ENCODE data around the gene CISD3.

CISD3 gene

DNA sequence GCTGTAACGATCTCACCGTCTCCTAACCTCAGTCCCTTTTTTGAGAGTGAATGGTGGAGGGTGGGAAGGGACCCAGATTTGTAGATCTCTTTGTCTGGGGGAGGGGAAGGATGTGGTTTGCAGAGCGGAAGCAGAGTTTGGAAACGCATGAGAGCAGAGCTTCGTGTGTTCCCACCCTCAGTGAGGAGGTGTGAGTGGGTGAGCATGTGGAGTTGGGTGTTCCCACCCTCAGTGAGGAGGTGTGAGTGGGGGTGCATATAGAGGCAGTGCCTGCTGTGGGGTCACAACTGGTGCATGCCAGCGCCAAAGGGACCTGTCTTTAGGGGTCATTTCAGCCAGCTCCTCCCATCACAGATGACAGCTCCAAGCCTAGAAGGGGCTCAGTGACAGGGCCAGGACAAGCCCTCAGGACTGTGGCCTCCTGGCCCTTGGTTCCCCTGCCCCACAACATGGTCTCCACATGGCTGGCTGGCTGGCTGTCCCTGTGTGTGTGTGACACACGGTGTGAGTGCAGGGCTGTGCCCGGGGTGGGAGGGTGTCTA is 1.8 kb upstream of the CISD3 start:
- DNase-seq = no peak

DNA sequence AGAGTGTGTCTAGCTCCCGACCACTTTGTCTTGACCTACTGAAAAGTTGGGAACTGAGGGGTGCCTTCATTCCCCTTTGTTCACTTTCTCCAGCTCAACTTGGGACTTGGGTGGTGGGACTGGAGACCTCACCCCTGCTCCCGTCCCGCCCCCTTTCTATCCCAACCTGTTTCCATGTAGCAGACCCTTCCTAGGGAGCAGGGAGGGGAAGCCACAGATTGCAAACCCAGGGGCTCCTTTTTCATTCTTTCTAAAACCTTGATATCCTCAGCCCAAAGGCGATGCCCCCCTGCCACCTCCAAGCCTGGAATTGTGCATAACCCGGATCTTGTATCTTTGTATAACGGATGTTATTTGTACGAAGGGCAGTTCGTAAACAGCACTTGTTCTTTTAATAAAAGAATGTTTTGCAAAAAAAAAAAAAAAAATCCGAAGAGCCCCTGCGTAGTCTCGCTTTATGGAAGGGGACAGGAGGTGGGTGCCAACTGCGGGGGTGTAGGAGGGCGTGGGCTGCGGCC is 714 bp upstream of the CISD3 start:
- DNase-seq = no peak

DNA sequence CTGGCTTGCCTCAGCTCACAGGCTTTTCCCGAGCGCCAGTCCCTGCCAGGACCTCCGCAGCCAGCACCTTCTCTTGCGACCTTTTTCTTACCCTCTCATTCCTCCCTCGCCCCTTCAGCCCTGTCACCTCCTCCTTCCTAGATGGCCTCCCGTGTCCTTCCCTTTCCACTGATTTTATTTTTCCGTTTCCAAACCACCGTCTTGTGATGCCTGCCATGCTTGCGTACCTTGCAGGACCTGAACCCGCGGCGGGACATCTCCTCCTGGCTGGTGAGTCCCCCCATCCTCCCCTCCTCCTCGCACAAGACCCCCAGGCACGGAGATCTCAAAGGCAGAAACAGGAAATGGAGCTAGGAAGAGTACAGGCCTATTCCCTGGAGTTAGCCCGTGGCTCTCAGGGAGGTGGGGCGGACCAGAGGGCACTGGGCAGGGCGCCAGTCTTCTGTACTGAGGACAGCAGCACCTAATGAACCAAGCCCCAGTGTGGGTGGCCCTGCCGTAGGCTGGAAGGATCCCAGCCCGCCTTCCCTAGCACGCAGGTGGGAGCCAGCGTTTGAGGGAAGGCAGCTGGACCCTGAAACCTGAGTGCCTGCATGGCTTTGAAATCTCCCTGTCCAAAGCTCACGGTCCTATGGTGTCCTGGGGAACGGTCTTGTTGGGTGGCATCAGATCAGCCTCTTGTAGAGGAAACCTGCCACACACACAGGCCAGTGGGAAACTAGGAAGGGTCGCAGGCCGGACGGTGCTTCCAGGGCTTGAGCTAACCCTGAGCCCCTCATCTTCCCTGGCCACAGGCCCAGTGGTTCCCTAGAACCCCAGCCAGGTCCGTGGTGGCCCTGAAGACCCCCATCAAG is 612 bp downstream of the CISD3 start:
- DNase-seq = peak; percentile 10 to 77 (median 70)

DNA sequence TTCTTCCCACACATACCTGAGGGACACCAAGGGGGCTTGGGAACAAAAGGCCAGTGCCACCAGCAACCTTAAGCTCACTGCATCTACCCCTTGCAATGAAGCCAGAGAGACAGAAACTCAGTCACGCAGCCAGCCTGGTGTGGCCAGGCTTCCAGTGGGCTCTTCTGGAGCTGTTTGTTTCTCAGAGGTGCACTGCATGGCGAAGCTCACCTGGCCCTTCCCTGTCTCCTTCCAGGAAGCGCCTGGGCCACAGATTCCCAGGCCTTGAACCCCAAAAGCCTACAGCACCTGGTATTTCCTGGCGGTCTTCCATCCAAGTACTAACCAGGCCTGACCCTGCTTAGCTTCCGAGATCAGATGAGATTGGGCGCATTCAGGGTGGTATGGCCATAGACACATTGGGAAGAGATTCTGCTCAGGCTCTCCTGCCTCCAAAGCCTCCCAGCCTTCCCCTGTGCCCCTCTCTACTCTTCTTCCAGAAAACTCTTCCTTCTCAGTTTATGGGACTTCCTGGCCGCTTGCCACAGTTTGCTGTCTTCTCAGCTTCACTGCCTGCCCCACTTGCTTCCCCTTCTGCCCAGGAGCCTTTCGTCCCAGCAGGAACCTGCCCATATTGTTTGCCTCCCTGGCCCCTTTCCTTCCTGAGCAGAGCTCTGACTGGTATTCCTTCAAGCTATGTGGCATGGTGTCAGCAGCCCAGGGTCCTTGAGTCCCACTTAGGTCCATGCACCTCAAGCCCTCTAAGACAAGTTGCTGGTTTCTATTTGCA is 1.6 kb downstream of the CISD3 start:
- DNase-seq = no peak

DNA sequence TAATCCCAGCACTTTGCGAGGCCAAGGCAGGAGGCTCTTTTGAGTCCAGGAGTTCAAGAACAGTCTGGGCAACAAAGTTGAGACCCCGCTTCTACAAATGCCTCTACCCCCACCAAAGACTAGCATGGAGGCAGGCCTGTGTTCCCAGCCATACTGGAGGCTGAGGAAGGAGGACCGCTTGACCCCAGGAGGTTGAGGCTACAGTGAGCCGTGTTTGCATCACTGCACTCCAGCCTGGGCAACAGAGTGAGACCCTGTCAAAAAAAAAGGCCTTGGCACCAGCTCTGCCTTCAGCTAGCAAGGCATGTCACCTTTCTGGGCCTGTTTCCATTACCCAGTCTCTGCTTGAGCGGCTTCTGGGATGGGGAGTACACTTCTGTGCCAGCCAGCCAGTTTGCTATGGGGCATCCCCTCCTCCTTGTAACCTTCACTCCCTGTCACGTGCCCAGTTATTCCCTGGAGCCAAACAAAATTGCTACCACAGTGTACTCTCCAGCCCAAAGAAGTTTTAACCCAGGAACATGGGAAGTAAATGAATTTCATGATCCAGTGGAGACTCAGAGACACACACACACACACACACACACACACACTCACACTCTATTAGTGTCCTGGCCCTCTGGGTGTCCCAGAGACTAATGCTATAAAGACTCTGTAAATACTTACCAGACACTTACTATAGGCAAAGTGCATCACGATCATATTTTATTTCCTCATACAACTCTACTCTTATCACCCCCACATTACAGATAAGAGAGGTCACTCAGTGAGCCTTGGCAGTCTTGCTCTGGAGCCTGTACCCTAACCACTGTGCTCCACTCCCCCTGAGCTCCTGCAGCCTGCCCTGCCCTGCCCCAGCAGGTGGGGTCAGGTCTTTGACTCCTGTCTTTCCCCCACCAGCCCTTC is 2.5 kb downstream of the CISD3 start:
- no peak for DNase-seq

DNA sequence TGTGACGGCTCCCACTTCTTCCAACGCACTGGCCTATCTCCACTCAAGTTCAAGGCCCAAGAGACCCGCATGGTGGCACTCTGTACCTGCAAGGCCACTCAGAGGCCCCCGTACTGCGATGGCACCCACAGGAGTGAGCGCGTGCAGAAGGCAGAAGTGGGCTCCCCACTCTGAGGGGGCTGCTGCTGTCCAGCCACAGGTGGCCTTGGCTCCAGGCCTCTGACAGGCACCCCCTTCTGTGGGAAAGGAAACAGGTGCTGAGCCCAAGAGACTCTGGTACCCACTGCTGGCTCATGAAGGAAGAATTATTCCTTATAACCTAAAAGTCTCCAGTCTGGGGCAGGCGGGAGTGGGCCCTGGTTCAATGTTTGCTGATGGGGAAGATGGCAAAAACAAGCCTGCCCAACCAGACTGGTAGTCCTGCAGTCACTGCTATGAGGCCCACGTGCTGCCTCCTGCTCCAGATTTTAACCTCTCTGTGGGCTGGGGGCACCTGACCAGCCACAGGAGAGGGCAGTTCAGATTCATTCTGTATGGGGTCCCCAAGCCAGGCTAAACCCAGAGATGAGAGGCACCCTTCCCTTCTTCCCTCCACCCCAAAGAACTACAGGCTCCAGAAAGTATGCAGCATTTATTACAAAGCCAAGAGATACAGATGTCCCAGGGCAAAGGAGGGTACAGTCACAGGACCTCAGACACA is 3.3 kb downstream of the CISD3 start:
- DNase-seq = no peak

DNA sequence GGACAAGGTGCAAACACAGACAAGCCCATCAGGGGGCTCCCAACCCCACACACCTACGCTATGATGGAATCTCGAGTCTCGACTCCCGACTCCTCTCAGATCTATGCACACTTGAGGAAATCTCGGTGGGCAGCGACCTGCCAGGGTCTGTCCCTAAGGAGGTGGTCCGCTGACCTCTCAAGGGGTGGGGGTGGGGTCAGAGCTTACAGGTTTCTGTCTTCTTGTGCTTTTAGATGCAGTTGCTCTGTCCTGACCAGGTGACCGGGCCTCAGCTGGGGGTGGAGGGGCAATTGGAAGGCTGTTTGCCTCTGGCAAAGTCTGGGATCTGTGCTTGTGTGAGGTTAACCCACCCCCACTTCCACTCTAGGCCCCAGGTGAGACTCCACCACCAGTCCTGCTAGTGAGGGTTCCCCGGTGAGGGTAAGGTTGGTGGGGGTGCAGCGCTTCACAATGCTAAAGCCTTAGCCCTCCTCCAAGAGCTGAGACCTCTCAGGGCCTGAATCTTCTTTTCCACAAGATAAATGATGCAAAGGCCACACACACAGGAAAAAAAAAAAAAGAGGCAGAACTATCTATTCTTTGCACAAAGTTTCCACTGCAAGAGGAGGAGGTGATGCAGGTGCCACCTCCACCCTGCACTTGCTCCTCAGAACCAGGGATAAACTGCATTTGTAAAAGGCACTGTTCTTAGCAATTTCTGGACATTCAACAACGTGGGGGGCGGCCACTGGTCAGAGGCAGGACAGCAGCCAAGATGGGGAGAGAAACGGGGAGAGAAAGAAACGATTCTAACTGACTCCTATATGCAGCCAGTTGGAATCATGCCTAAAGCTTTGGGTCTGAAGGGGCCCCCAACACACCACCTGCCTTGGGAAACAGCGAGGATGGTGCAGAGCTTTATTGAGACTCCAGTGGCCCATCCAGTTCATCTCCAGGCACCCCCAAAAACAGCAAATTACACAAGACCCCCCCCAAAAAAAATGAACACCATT is 4.1 kb downstream of the CISD3 start:
- peak in 1 of 3 experiments; percentile 32 for DNase-seq

DNA sequence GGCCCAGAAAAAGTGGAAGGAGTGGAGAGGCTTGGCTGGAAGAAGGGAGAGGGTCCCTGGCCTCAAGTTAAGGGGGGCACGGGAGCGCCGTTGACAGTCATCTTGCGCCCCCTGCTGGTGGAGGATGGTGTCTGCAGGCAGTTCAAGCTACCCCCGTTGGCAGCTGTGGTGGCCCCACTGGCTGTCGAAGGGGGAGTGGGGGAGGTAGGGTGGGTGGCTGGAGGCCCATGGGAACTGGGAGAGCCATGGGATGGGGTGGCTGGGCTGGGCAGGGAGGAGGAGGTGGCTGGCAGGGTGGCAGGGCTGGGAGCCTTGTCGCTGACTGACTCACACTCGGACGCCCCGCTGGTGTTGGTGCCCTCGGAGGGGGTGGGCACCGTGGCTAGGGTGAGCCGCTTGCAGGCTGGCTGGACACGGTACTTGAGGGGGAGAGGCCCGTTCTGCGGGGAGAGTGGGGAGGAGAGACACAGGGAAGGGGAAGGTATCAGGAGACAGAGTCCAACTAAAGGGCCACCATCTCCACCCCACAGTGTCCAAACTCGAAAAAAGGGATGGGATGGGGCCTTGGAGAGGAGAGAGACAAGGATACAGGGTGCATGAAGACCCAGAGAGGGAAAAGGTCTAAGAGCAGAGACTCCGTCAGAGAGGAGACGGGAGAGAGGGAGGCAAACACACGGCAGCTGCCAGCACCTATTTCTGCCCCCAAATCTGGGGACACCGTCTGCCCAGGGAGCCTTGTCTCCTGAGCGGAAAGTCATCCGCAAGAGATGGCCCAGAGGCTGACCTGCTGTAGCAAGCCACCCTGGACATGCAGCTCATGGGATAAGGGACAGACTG is 5.2 kb downstream of the CISD3 start:
- peak; percentile 26 to 64 (median 26) for DNase-seq

DNA sequence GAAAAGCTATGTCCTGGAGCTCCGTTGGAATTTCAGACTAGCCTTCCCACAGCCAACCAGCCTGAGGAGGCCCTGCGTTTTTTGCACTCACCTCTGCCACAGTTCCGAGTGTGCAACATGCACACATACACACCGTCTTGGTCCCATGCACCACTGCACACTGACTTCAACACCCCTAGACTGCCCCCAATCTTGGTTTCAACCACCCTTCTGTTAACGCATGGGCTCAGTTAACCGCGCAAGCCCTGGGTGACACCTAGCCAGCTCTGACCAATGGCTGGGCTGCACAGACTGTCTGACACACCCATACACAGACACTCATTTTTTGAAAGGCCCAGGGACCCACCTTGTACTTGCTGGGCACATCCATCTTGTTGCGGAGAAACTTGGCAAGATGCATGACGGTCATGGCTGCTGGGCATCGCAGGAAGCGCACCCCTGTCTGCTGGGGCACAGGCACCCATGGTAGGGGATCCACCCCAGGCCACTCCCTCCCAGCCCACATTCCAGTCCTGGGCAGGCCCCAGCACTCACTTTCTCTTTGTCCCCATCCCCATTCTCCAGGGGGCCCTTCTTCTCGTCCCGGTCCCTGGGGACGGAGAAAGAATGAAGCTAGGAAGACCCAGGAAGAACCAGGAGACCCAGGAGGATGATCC is 8.0 kb downstream of the CISD3 start:
- no peak for DNase-seq

DNA sequence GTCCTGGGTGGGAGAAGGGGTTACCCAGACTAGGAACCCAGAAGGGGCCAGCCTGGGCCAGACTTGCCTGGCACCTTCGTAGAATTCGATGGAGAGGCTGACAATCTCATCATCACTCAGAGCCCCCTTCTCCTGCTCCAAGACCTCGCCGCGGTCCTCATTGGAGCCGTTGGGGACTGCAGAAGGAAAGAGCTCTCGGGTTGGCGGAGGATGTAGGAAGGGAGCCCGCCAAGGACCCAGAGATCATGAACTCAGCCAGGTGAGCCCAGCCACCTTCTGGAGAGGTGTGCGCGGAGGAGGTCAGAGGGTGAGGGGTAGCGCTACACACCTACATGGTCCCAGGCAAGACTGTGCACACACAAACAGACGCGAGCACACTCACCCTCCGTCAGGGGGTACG is 8.5 kb downstream of the CISD3 start:
- no peak for DNase-seq

DNA sequence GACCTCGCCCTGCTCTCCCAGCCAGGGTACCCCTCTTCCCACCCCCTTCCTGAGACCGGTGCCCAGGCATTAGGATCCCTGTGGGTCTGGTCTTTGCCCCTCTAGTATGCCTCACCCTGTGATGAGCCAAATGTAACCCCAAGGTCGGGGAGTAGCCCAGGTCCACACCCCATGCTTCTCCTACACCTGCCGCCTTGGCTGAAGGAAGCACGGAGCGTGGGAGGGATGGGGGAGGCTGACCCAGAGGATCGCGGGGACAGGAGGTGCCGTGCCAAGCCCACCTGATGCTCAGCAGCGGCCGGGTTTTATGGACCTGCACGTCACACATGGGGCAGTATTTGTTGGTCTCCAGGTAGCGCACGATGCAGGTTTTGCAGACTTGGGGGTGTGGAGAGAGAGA is 9.2 kb downstream of the CISD3 start:
- DNase-seq = no peak

DNA sequence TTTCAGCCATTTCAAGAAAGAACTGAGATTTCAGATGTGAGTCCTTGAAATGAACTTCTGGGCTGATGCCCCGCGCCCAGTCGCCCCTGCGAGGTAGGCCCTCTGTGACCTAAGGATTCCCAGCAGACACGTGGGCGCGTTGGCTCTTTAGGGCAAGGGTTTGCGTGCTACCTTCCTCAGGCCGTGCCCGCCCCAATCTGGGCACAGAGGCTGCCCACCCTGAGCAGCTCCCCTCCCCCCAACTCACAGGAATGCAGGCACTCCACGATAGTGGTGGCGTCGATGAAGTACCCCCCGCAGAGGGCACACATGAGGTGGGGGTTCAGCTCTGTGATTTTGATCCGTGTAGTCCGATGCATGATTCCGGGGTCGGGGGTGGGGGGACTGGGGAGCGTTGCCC is 9.9 kb downstream of the CISD3 start:
- DNase-seq = no peak

DNA sequence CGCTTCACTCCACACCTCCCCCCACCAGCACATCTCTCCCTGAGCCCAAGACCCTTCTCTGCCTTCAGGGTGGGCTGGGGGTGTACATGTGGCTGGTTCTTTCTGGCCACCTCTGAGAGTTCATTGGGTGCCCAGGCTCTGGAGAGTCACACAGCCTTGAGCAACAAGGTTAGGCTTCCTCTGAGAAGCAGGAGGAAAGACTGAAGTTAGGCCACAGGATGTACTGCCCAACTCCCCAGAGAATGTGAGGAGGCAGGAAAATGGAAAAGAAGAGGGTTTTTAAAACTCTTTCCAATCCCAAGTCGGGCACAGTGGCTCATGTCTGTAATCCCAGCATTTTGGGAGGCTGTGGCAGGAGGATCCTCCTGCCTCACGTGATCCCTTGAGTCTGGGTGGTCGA is 10.7 kb downstream of the CISD3 start:
- no peak for DNase-seq

DNA sequence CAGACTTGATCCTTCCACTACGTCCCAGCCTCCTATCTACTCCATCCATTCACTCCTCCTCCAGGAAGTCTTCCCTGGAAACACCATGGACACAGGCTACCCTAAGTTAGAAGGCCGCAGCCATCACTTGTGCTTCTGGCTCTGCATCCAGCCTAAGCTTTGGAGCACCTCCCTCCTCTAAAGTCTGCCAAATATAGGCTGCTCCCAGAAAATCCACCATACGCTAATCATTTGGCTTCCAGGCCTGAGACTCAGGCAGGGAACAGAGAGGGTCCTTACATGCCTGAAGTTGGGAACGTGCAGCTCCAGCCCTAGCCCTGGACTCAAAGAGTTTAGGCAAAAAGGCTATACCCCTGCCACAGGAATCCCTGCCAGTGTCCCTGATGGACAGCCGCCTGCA is 11.3 kb downstream of the CISD3 start:
- no peak for DNase-seq

DNA sequence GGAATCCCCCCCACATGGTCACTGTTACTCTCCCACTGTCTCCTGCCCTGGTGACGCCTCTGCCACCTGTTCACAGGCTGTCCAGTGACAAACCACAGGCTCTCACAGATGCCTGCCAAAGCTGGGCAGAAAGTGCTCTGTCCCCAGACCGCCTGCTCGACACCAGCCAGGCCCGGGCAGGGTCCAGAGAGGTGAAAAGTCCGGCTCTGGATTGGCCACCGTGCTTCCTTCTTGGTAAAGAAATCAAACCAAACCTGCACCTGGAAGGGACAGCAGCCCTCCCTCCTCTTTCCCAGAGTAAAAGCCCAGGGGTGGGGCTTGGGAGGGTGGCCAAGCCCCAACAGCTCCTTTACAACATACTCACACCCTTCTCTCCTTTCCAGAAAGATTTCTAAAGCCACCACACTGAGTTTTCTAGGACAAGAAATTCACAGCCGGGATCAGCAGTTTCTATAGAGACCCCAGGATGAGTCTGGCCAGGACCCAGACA is 11.8 kb downstream of the CISD3 start:
- peak in 2 of 3 experiments; percentile 19 to 62 for DNase-seq

DNA sequence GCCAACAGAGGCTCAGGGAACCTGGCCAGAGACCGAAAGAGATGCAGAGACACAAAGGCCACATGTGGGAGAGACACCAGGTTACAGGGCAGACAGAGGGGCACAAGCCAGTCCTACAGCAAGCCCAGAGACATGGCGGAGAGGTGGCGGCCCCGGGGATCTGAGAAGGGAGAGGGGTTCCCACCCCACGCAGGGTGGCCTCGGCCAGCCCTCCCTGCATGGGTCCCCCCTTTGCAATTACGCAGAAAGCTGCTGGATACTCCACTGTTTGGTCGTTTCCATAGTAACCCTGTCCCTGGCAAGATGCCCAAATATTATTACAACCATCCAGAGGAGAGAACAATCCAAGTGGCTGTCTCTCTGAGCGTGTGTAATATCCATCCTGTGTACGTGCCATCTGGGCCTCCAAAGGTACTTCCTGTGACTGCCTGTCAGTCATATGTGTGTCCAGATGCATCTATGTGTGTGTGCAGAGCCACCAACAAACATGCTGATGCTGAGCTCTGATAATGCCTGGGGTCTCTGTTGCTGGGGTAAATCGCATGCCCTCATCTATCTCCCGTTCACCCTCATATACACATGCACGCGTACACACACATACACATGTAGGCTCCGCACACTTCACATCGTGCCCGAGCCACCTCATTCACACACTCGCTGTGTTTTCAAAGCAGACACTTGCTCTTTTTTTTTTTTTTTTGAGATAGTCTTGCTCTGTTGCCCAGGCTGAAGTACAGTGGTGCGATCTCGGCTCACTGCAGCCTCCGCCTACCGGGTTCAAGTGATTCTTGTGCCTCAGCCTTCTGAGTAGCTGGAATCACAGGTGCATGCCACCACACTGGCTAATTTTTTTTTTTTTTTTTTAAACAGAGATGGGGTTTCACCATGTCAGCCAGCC is 12.5 kb downstream of the CISD3 start:
- DNase-seq = peak; percentile 29 to 98 (median 89)

DNA sequence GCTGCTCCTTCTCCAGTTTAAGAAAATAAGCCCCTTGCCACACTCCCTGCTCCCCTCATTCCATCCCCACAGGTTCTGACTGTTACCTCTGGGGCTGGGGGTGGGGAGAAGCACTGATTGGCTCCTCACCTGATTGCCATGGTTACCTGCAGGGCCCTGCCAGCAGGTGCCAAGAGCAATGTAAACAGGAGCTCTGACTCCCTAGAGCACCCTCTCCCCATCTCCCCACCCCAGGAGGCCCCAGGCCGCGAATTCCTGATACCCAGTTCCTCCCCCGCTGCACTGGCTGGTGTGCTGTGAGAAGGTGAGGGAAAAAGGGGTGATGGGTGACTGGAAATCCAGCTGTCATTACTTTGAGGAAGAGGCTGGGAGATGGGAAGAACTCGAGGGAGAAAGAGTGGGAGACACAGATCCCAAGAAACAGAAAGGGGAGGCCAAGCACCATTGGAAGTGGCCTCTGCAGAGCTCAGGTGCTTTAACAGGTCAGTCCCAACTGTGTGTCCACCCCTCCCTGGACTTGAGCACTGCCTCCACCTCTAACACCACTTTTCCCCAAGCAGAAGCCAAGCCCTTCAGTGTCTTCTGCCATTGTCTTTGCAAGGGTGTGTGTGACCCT is 13.5 kb downstream of the CISD3 start:
- peak; percentile 23 to 94 (median 86) for DNase-seq
